Hematopoietic multipotent progenitor cell treated with erythropoietin and hydrocortisone succinate and interleukin-3 and kit ligand, for 4 days (in vitro differentiated cells): Measurements from ENCODE around the gene CYB5A.

Source experiments
- DNase-seq: peaks from one replicate; pipeline ENCODE4 v3.0.0-alpha.2; 2015

Gene CYB5A

GRCh38 chr18:74275736-74276135 is 16.0 kb downstream of the CYB5A start:
- no peak for DNase-seq

GRCh38 chr18:74274700-74275099 is 17.1 kb downstream of the CYB5A start:
- DNase-seq, result no peak

- no peak for DNase-seq
Observed at GRCh38 chr18:74273394-74273793, 18.4 kb downstream of the CYB5A start.

GRCh38 chr18:74271635-74272034 is 20.1 kb downstream of the CYB5A start:
- DNase-seq, result no peak

GRCh38 chr18:74268933-74269620 is 22.7 kb downstream of the CYB5A start:
- DNase-seq, result no peak

GRCh38 chr18:74268175-74268574 is 23.6 kb downstream of the CYB5A start:
- no peak for DNase-seq

- no peak for DNase-seq
Observed at GRCh38 chr18:74266161-74266560, 25.6 kb downstream of the CYB5A start.

- DNase-seq, result no peak
Observed at GRCh38 chr18:74265546-74266098, 26.1 kb downstream of the CYB5A start.

- no peak for DNase-seq
Observed at GRCh38 chr18:74264303-74265020, 27.3 kb downstream of the CYB5A start.

- no peak for DNase-seq
Observed at GRCh38 chr18:74261053-74261713, 30.6 kb downstream of the CYB5A start.

- DNase-seq, result no peak
Observed at GRCh38 chr18:74259347-74259746, 32.4 kb downstream of the CYB5A start.

- DNase-seq, result no peak
Observed at GRCh38 chr18:74257083-74257482, 34.7 kb downstream of the CYB5A start.

GRCh38 chr18:74256190-74256589 is 35.6 kb downstream of the CYB5A start:
- no peak for DNase-seq

GRCh38 chr18:74255131-74255616 is 36.6 kb downstream of the CYB5A start:
- DNase-seq, result no peak

- DNase-seq, result peak; percentile 38
Observed at GRCh38 chr18:74252039-74252395, 39.7 kb downstream of the CYB5A start.

GRCh38 chr18:74251297-74252038 is 40.3 kb downstream of the CYB5A start:
- DNase-seq, result peak; percentile 75

- DNase-seq, result no peak
Observed at GRCh38 chr18:74250131-74250530, 41.6 kb downstream of the CYB5A start.

- DNase-seq, result peak; percentile 17
Observed at GRCh38 chr18:74249181-74249968, 42.4 kb downstream of the CYB5A start.

GRCh38 chr18:74248595-74248994 is 43.2 kb downstream of the CYB5A start:
- DNase-seq, result no peak

GRCh38 chr18:74248189-74248588 is 43.6 kb downstream of the CYB5A start:
- DNase-seq, result no peak

GRCh38 chr18:74244554-74244953 is 47.2 kb downstream of the CYB5A start:
- DNase-seq, result no peak

GRCh38 chr18:74243127-74243526 is 48.6 kb downstream of the CYB5A start:
- peak; percentile 21 for DNase-seq
